ENCODE measurements around the gene SERPINI1. TPM values are rescaled to one million over a fixed set of nuclear protein-coding genes. Genes with fewer than 3 reads are reported as not detected.

SERPINI1 gene, protein sequence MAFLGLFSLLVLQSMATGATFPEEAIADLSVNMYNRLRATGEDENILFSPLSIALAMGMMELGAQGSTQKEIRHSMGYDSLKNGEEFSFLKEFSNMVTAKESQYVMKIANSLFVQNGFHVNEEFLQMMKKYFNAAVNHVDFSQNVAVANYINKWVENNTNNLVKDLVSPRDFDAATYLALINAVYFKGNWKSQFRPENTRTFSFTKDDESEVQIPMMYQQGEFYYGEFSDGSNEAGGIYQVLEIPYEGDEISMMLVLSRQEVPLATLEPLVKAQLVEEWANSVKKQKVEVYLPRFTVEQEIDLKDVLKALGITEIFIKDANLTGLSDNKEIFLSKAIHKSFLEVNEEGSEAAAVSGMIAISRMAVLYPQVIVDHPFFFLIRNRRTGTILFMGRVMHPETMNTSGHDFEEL
- total RNA-seq (2013): 0.65 TPM
- polyA plus RNA-seq (1 to 10 TPM in 1 of 3 donors, under 1 TPM in 2; 0.12 to 1.6 (median 0.27) TPM), polyA minus RNA-seq (0.16 TPM in 1 of 2 replicates, not detected in the other), total RNA-seq (0.13 to 2.7 (median 0.59) reads per million in 11 experiments)

- Histone ChIP-seq H3K4me2 (replicated peaks; ENCODE audit: extremely low read depth, low read length, poor library complexity, severe bottlenecking) (peak within 1 kb of the TSS; percentile 92), H3K9me3 (replicated peaks in 1 of 2; ENCODE audit: control insufficient read depth in 1 of 2, insufficient read depth in 1 of 2, low read length in 2 of 2) (no peaks in the 10 kb centered on the region), H3K4me3 (replicated peaks in 1 of 3; ENCODE audit: low read depth in 2 of 3, low read length in 3 of 3) (peak within 1 kb of the TSS; percentile 58 to 93 (median 86)), H3K4me1 (ENCODE audit: control insufficient read depth in 1 of 2, insufficient read depth in 2 of 2, low read length in 2 of 2) (peaks cover 16 to 26% of the 10 kb centered on the region in 2 donors), H3K36me3 (replicated peaks in 1 of 2; ENCODE audit: control insufficient read depth in 1 of 2, insufficient read depth in 2 of 2, low read length in 2 of 2) (no peaks in the 10 kb centered on the region), H3K79me2 (ENCODE audit: insufficient read depth, low read length) (peaks cover 42% of the 10 kb centered on the region), H3K9ac (ENCODE audit: insufficient read depth, low read length, poor library complexity, severe bottlenecking) (peak within 1 kb of the TSS; percentile 80), H4K20me1 (ENCODE audit: insufficient read depth, low read length) (peaks cover 31% of the 10 kb centered on the region), H2AFZ (ENCODE audit: insufficient read depth, low read depth, low read length, poor library complexity, severe bottlenecking) (peak within 1 kb of the TSS; percentile 99), H3K27ac (ENCODE audit: low read depth in 1 of 2, low read length in 2 of 2) (peak within 1 kb of the TSS; percentile 92 to 93), H3K27me3 (ENCODE audit: control insufficient read depth in 2 of 2, insufficient read depth in 2 of 2, low read length in 2 of 2) (no peaks in the 10 kb centered on the region)
- no peak within 1 kb of the TSS for H3K4me3 Mint-ChIP-seq
- peaks cover 5 to 8% of the 10 kb centered on the region in 2 donors for H3K36me3 Mint-ChIP-seq
- DNase-seq: peak; percentile 57 to 78 (median 72)
- H3K27ac Mint-ChIP-seq: no peak within 1 kb of the TSS
- TF ChIP-seq CTCF (IDR thresholded peaks at IDR 0.05): no peak
- peaks cover 0 to 1% (median 1%) of the 10 kb centered on the region in 3 donors for H3K27me3 Mint-ChIP-seq (ENCODE audit: low read depth in 3 of 3)
- WGBS (ENCODE audit: insufficient coverage): 1% methylated on average over 27 of the region's 37 CpGs
- no peaks in the 10 kb centered on the region for H3K9me3 Mint-ChIP-seq
- H3K4me1 Mint-ChIP-seq: peaks cover 20% of the 10 kb centered on the region
- intact Hi-C loops (cut with micrococcal nuclease): loop anchor here in 1 of 2 donors (10.0 kb wide), 1 partner anchor 129 kb away; no protein-coding TSS in a partner anchor
Observed at GRCh38 chr3:167735233-167736138, at the start of gene SERPINI1. TSS of gene SERPINI1 (plus strand) at chr3:167735721. CDS start at chr3:167789129, 53,408 bp downstream.

DNA sequence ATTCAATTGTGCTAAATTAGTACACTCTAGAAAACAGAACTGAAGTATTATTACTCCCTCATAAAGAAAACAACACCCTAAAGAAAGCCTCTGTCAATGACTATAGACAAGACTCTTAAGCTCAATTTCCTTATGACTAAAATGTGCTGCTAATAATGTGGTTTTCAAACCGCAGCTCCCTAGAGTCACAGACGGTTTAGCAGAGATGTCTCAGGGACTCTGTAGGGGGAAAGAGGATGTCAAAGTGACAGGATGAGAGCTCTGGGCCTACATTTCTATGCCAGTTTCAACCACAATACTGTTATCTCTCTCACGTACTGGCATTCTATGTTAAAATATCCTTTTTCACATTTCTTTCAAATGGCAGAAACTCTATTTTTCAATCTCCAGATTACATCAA is 44.2 kb upstream of the SERPINI1 start:
- Mint-ChIP-seq H3K27me3 (ENCODE audit: low read depth in 3 of 3) (no peaks in the 10 kb centered on the region), H3K4me3 (no peak overlapping the region), H3K9me3 (no peaks in the 10 kb centered on the region), H3K27ac (no peak overlapping the region), H3K36me3 (peaks cover 49 to 61% of the 10 kb centered on the region in 2 donors), H3K4me1 (no peaks in the 10 kb centered on the region)
- Histone ChIP-seq H3K9ac (ENCODE audit: insufficient read depth, low read length, poor library complexity, severe bottlenecking) (no peak overlapping the region), H3K9me3 (replicated peaks in 1 of 2; ENCODE audit: control insufficient read depth in 1 of 2, insufficient read depth in 1 of 2, low read length in 2 of 2) (no peaks in the 10 kb centered on the region), H3K4me2 (replicated peaks; ENCODE audit: extremely low read depth, low read length, poor library complexity, severe bottlenecking) (no peak overlapping the region), H3K4me3 (replicated peaks in 1 of 3; ENCODE audit: low read depth in 2 of 3, low read length in 3 of 3) (no peak overlapping the region), H3K36me3 (replicated peaks in 1 of 2; ENCODE audit: control insufficient read depth in 1 of 2, insufficient read depth in 2 of 2, low read length in 2 of 2) (peaks cover 78 to 100% of the 10 kb centered on the region in 2 donors), H3K27ac (ENCODE audit: low read depth in 1 of 2, low read length in 2 of 2) (no peak overlapping the region), H3K4me1 (ENCODE audit: control insufficient read depth in 1 of 2, insufficient read depth in 2 of 2, low read length in 2 of 2) (no peaks in the 10 kb centered on the region), H2AFZ (ENCODE audit: insufficient read depth, low read depth, low read length, poor library complexity, severe bottlenecking) (no peak overlapping the region), H3K79me2 (ENCODE audit: insufficient read depth, low read length) (no peaks in the 10 kb centered on the region), H4K20me1 (ENCODE audit: insufficient read depth, low read length) (no peaks in the 10 kb centered on the region), H3K27me3 (ENCODE audit: control insufficient read depth in 2 of 2, insufficient read depth in 2 of 2, low read length in 2 of 2) (no peaks in the 10 kb centered on the region)
- WGBS (ENCODE audit: insufficient coverage): 29% methylated on average over 1 of the region's 3 CpGs
- intact Hi-C loops (cut with micrococcal nuclease): no loop called here
- DNase-seq: no peak
- TF ChIP-seq CTCF (IDR thresholded peaks at IDR 0.05): no peak

All from CD14-positive monocyte (primary cell).